Astrocyte (in vitro differentiated cells and primary cell): Measurements from ENCODE around the gene H3-3A. TPM values are rescaled to one million over a fixed set of nuclear protein-coding genes. Genes with fewer than 3 reads are reported as not detected.
A peak's percentile ranks its signal among the peaks of the same experiment; 100 is the strongest.

Source experiments
- DNase-seq: peaks from one replicate; pipeline ENCODE4 v3.0.0-alpha.2; 2010; ENCODE audit warnings: low read depth
- FAIRE-seq: peaks from 2 replicates; lab custom pipeline; 2011; peaks lifted over from hg19 to GRCh38; lab: Jason Lieb, UNC
- H2AFZ ChIP-seq: 2 replicates; pipeline ENCODE4 v1.6.0; 2012; ENCODE audit warnings: low read depth, low read length, inconsistent platforms
- H3K27ac ChIP-seq: 2 replicates; pipeline ENCODE4 v1.5.1; 2011; ENCODE audit warnings: low read depth, low read length, inconsistent platforms
- H3K27me3 ChIP-seq: 2 replicates; pipeline ENCODE4 v1.6.0; 2011; ENCODE audit warnings: low read length, inconsistent platforms; ENCODE audit not compliant: insufficient read depth
- H3K36me3 ChIP-seq: 2 replicates; pipeline ENCODE4 v1.5.1; 2011; ENCODE audit warnings: low read length, inconsistent platforms; ENCODE audit not compliant: insufficient read depth
- H3K4me1 ChIP-seq: 2 replicates; pipeline ENCODE4 v1.5.1; 2011; ENCODE audit warnings: low read length, inconsistent platforms; ENCODE audit not compliant: insufficient read depth
- H3K4me2 ChIP-seq: 2 replicates; pipeline ENCODE4 v1.6.0; 2012; ENCODE audit warnings: low read length, inconsistent platforms
- H3K4me3 ChIP-seq: 2 replicates; pipeline ENCODE4 v1.5.1; 2011; ENCODE audit warnings: low read depth, mild to moderate bottlenecking, low read length, inconsistent platforms; ENCODE audit not compliant: insufficient read depth
- H3K79me2 ChIP-seq: 2 replicates; pipeline ENCODE4 v1.6.0; 2012; ENCODE audit warnings: mild to moderate bottlenecking, low read length, inconsistent platforms; ENCODE audit not compliant: insufficient read depth
- H3K9ac ChIP-seq: 2 replicates; pipeline ENCODE4 v1.6.0; 2012; ENCODE audit warnings: mild to moderate bottlenecking, low read length, inconsistent platforms
- H3K9me3 ChIP-seq: 2 replicates; pipeline ENCODE4 v1.5.1; 2012; ENCODE audit warnings: low read depth, mild to moderate bottlenecking, low read length, inconsistent platforms; ENCODE audit not compliant: insufficient read depth
- H4K20me1 ChIP-seq: 2 replicates; pipeline ENCODE4 v1.6.0; 2012; ENCODE audit warnings: low read length, inconsistent platforms; ENCODE audit not compliant: insufficient read depth
- H3K27ac Mint-ChIP-seq: one replicate; pipeline ENCODE4 v1.8.0; 2021; ENCODE audit warnings: mild to moderate bottlenecking, mixed read lengths; ENCODE audit not compliant: unreplicated experiment
- H3K27me3 Mint-ChIP-seq: one replicate; pipeline ENCODE4 v1.8.0; 2021; ENCODE audit warnings: low read depth, mixed read lengths; ENCODE audit not compliant: unreplicated experiment
- H3K36me3 Mint-ChIP-seq: one replicate; pipeline ENCODE4 v1.8.0; 2021; ENCODE audit warnings: low read depth, mixed read lengths; ENCODE audit not compliant: unreplicated experiment
- H3K4me1 Mint-ChIP-seq: one replicate; pipeline ENCODE4 v1.8.0; 2021; ENCODE audit warnings: low read depth, mixed read lengths; ENCODE audit not compliant: unreplicated experiment
- H3K4me3 Mint-ChIP-seq: one replicate; pipeline ENCODE4 v1.8.0; 2021; ENCODE audit warnings: mild to moderate bottlenecking, moderate library complexity, mixed read lengths; ENCODE audit not compliant: unreplicated experiment
- H3K9me3 Mint-ChIP-seq: one replicate; pipeline ENCODE4 v1.8.0; 2021; ENCODE audit warnings: mild to moderate bottlenecking, mixed read lengths; ENCODE audit not compliant: unreplicated experiment
- CTCF ChIP-seq: IDR thresholded peaks from 2 replicates; pipeline ENCODE4 v1.5.1; 2011; ENCODE audit warnings: low read depth, mild to moderate bottlenecking, inconsistent platforms, low read length, moderate library complexity; ENCODE audit not compliant: insufficient read depth
- EZH2 ChIP-seq: IDR thresholded peaks from 2 replicates; pipeline ENCODE4 v1.6.1; 2012; ENCODE audit warnings: mild to moderate bottlenecking, low read length, inconsistent platforms; ENCODE audit not compliant: insufficient read depth
- total RNA-seq: library from RNA; stranded (reverse); gene quantifications from 2 replicates; pipeline ENCODE4 v1.2.1, GENCODE V29; 2021

H3-3A gene
- total RNA-seq, 1 donor from 2014 or later = 375 TPM

- Histone ChIP-seq H3K4me1 (peaks cover 6% of the 10 kb centered on the region), H2AFZ (no peak overlapping the region), H3K4me3 (no peak overlapping the region), H4K20me1 (no peaks in the 10 kb centered on the region), H3K9ac (no peak overlapping the region), H3K36me3 (no peaks in the 10 kb centered on the region), H3K27ac (no peak overlapping the region), H3K9me3 (no peaks in the 10 kb centered on the region), H3K27me3 (peaks cover 5% of the 10 kb centered on the region), H3K79me2 (no peaks in the 10 kb centered on the region), H3K4me2 (no peak overlapping the region)
- H3K36me3 Mint-ChIP-seq = no peaks in the 10 kb centered on the region
- no peak overlapping the region for H3K27ac Mint-ChIP-seq
- H3K9me3 Mint-ChIP-seq = no peaks in the 10 kb centered on the region
- H3K27me3 Mint-ChIP-seq = peaks cover 27% of the 10 kb centered on the region
- TF ChIP-seq CTCF (no peak), EZH2 (no peak)
- peaks cover 2% of the 10 kb centered on the region for H3K4me1 Mint-ChIP-seq
- DNase-seq (no peak), FAIRE-seq (no peak)
- no peak overlapping the region for H3K4me3 Mint-ChIP-seq
Measured at GRCh38 chr1:226119169-226119568, 56.7 kb downstream of the H3-3A start.

- FAIRE-seq (no peak), DNase-seq (no peak)
- Histone ChIP-seq H3K27me3 (peaks cover 5% of the 10 kb centered on the region), H3K4me2 (no peak overlapping the region), H3K9ac (no peak overlapping the region), H2AFZ (no peak overlapping the region), H3K36me3 (no peaks in the 10 kb centered on the region), H3K79me2 (no peaks in the 10 kb centered on the region), H3K9me3 (no peaks in the 10 kb centered on the region), H4K20me1 (no peaks in the 10 kb centered on the region), H3K4me1 (peaks cover 9% of the 10 kb centered on the region), H3K27ac (no peak overlapping the region), H3K4me3 (no peak overlapping the region)
- H3K27ac Mint-ChIP-seq = no peak overlapping the region
- no peaks in the 10 kb centered on the region for H3K9me3 Mint-ChIP-seq
- H3K36me3 Mint-ChIP-seq = no peaks in the 10 kb centered on the region
- H3K27me3 Mint-ChIP-seq = peaks cover 31% of the 10 kb centered on the region
- TF ChIP-seq EZH2 (no peak), CTCF (no peak)
- H3K4me1 Mint-ChIP-seq = peaks cover 5% of the 10 kb centered on the region
- H3K4me3 Mint-ChIP-seq = peak overlapping the region; percentile 84
Measured at GRCh38 chr1:226120398-226120797, 57.9 kb downstream of the H3-3A start.

GRCh38 chr1:226121049-226121586 is 58.6 kb downstream of the H3-3A start:
- H3K9me3 Mint-ChIP-seq = no peaks in the 10 kb centered on the region
- H3K36me3 ChIP-seq = no peaks in the 10 kb centered on the region
- peaks cover 29% of the 10 kb centered on the region for H3K27me3 Mint-ChIP-seq
- H3K4me2 ChIP-seq = peak overlapping the region; percentile 97
- no peaks in the 10 kb centered on the region for H3K79me2 ChIP-seq
- H3K27ac ChIP-seq = no peak overlapping the region
- H3K4me1 Mint-ChIP-seq = peaks cover 5% of the 10 kb centered on the region
- TF ChIP-seq CTCF = no peak
- no peak for TF ChIP-seq EZH2
- no peak for FAIRE-seq
- no peak overlapping the region for H3K9ac ChIP-seq
- DNase-seq = no peak
- peak overlapping the region; percentile 5 for H3K27ac Mint-ChIP-seq
- H4K20me1 ChIP-seq = no peaks in the 10 kb centered on the region
- H3K36me3 Mint-ChIP-seq = no peaks in the 10 kb centered on the region
- peak overlapping the region; percentile 84 for H3K4me3 Mint-ChIP-seq
- peaks cover 9% of the 10 kb centered on the region for H3K4me1 ChIP-seq
- peaks cover 5% of the 10 kb centered on the region for H3K27me3 ChIP-seq
- H3K9me3 ChIP-seq = no peaks in the 10 kb centered on the region
- peak overlapping the region; percentile 56 for H2AFZ ChIP-seq
- peak overlapping the region; percentile 70 for H3K4me3 ChIP-seq
